T-helper 2 cell treated with Interferon-gamma antibody and Interleukin-4, amounts not matched to agents 5 μg/mL and 100 μg/mL, for 36 hours (primary cell): Measurements from ENCODE around the gene COL5A1.

Source experiments
- DNase-seq: peaks from one replicate; pipeline ENCODE4 v3.0.0; 2021; ENCODE audit warnings: low spot score
- H3K27ac Mint-ChIP-seq: one replicate; pipeline ENCODE4 v1.8.0; 2021; ENCODE audit warnings: mild to moderate bottlenecking, mixed read lengths
- H3K27me3 Mint-ChIP-seq: one replicate; pipeline ENCODE4 v1.8.0; 2021; ENCODE audit warnings: low read depth, mixed read lengths
- H3K36me3 Mint-ChIP-seq: one replicate; pipeline ENCODE4 v1.8.0; 2021; ENCODE audit warnings: low read depth, mixed read lengths
- H3K4me1 Mint-ChIP-seq: one replicate; pipeline ENCODE4 v1.8.0; 2021; ENCODE audit warnings: low read depth, mixed read lengths
- H3K4me3 Mint-ChIP-seq: one replicate; pipeline ENCODE4 v1.8.0; 2022; ENCODE audit warnings: mild to moderate bottlenecking, moderate library complexity, mixed read lengths
- H3K9me3 Mint-ChIP-seq: one replicate; pipeline ENCODE4 v1.8.0; 2021; ENCODE audit warnings: mixed read lengths

The COL5A1 gene

GRCh38 chr9:134719331-134719730 is 77.7 kb downstream of the COL5A1 start:
- H3K36me3 Mint-ChIP-seq = no peaks in the 10 kb centered on the region
- DNase-seq = no peak
- H3K4me1 Mint-ChIP-seq = peaks cover 3% of the 10 kb centered on the region
- H3K4me3 Mint-ChIP-seq = no peak overlapping the region
- peaks cover 1% of the 10 kb centered on the region for H3K9me3 Mint-ChIP-seq
- H3K27me3 Mint-ChIP-seq = peaks cover 3% of the 10 kb centered on the region
- H3K27ac Mint-ChIP-seq = no peak overlapping the region

- H3K4me3 Mint-ChIP-seq = no peak overlapping the region
Measured at GRCh38 chr9:134720136-134720753, 78.6 kb downstream of the COL5A1 start.

GRCh38 chr9:134720796-134721195 is 79.2 kb downstream of the COL5A1 start:
- Mint-ChIP-seq H3K36me3 (no peaks in the 10 kb centered on the region), H3K4me3 (no peak overlapping the region), H3K9me3 (no peaks in the 10 kb centered on the region), H3K27ac (no peak overlapping the region), H3K4me1 (peaks cover 9% of the 10 kb centered on the region), H3K27me3 (peaks cover 3% of the 10 kb centered on the region)
- no peak for DNase-seq

More at GRCh38 chr9:134720136-134720753, 78.6 kb downstream of the COL5A1 start:
- Mint-ChIP-seq H3K27me3 (peaks cover 3% of the 10 kb centered on the region), H3K9me3 (no peaks in the 10 kb centered on the region), H3K36me3 (no peaks in the 10 kb centered on the region), H3K4me1 (peaks cover 4% of the 10 kb centered on the region), H3K27ac (no peak overlapping the region)
- no peak for DNase-seq

GRCh38 chr9:134721344-134721743 is 79.7 kb downstream of the COL5A1 start:
- Mint-ChIP-seq H3K27me3 (peaks cover 3% of the 10 kb centered on the region), H3K27ac (no peak overlapping the region), H3K4me3 (no peak overlapping the region), H3K9me3 (no peaks in the 10 kb centered on the region), H3K36me3 (no peaks in the 10 kb centered on the region), H3K4me1 (peaks cover 12% of the 10 kb centered on the region)
- no peak for DNase-seq

GRCh38 chr9:134722120-134722701 is 80.6 kb downstream of the COL5A1 start:
- H3K27me3 Mint-ChIP-seq = peaks cover 3% of the 10 kb centered on the region
- no peaks in the 10 kb centered on the region for H3K9me3 Mint-ChIP-seq
- no peak overlapping the region for H3K27ac Mint-ChIP-seq
- H3K4me3 Mint-ChIP-seq = no peak overlapping the region
- H3K4me1 Mint-ChIP-seq = peaks cover 12% of the 10 kb centered on the region
- no peak for DNase-seq
- no peaks in the 10 kb centered on the region for H3K36me3 Mint-ChIP-seq

- peaks cover 3% of the 10 kb centered on the region for H3K27me3 Mint-ChIP-seq
- H3K9me3 Mint-ChIP-seq = no peaks in the 10 kb centered on the region
- no peak overlapping the region for H3K27ac Mint-ChIP-seq
- H3K36me3 Mint-ChIP-seq = no peaks in the 10 kb centered on the region
- peaks cover 12% of the 10 kb centered on the region for H3K4me1 Mint-ChIP-seq
- DNase-seq = no peak
- H3K4me3 Mint-ChIP-seq = no peak overlapping the region
Measured at GRCh38 chr9:134723037-134723436, 81.4 kb downstream of the COL5A1 start.

GRCh38 chr9:134723491-134724190 is 82.0 kb downstream of the COL5A1 start:
- Mint-ChIP-seq H3K27ac (no peak overlapping the region), H3K27me3 (peaks cover 3% of the 10 kb centered on the region), H3K9me3 (no peaks in the 10 kb centered on the region), H3K36me3 (no peaks in the 10 kb centered on the region), H3K4me1 (peaks cover 12% of the 10 kb centered on the region), H3K4me3 (no peak overlapping the region)
- DNase-seq = no peak

- Mint-ChIP-seq H3K36me3 (no peaks in the 10 kb centered on the region), H3K27me3 (peaks cover 3% of the 10 kb centered on the region), H3K4me3 (no peak overlapping the region), H3K4me1 (peaks cover 12% of the 10 kb centered on the region), H3K9me3 (no peaks in the 10 kb centered on the region), H3K27ac (no peak overlapping the region)
- no peak for DNase-seq
Measured at GRCh38 chr9:134724202-134724911, 82.8 kb downstream of the COL5A1 start.

GRCh38 chr9:134724912-134725604 is 83.5 kb downstream of the COL5A1 start:
- Mint-ChIP-seq H3K4me3 (peak overlapping the region; percentile 34), H3K27me3 (peaks cover 3% of the 10 kb centered on the region), H3K27ac (no peak overlapping the region), H3K4me1 (peaks cover 12% of the 10 kb centered on the region), H3K9me3 (no peaks in the 10 kb centered on the region), H3K36me3 (no peaks in the 10 kb centered on the region)
- no peak for DNase-seq

- peak; percentile 19 for DNase-seq
- Mint-ChIP-seq H3K4me1 (peaks cover 12% of the 10 kb centered on the region), H3K27me3 (peaks cover 3% of the 10 kb centered on the region), H3K27ac (no peak overlapping the region), H3K36me3 (no peaks in the 10 kb centered on the region), H3K4me3 (peak overlapping the region; percentile 34), H3K9me3 (no peaks in the 10 kb centered on the region)
Measured at GRCh38 chr9:134725605-134725940, 84.0 kb downstream of the COL5A1 start.

- Mint-ChIP-seq H3K4me3 (peak overlapping the region; percentile 34), H3K27ac (no peak overlapping the region), H3K36me3 (no peaks in the 10 kb centered on the region), H3K9me3 (no peaks in the 10 kb centered on the region), H3K27me3 (peaks cover 3% of the 10 kb centered on the region), H3K4me1 (peaks cover 12% of the 10 kb centered on the region)
- DNase-seq = no peak
Measured at GRCh38 chr9:134726026-134726721, 84.6 kb downstream of the COL5A1 start.

GRCh38 chr9:134726722-134727034 is 85.1 kb downstream of the COL5A1 start:
- no peaks in the 10 kb centered on the region for H3K36me3 Mint-ChIP-seq
- H3K27ac Mint-ChIP-seq = no peak overlapping the region
- no peak overlapping the region for H3K4me3 Mint-ChIP-seq
- H3K27me3 Mint-ChIP-seq = peaks cover 3% of the 10 kb centered on the region
- no peak for DNase-seq
- peaks cover 12% of the 10 kb centered on the region for H3K4me1 Mint-ChIP-seq
- H3K9me3 Mint-ChIP-seq = no peaks in the 10 kb centered on the region

GRCh38 chr9:134728021-134728795 is 86.6 kb downstream of the COL5A1 start:
- Mint-ChIP-seq H3K4me1 (peaks cover 10% of the 10 kb centered on the region), H3K27ac (no peak overlapping the region), H3K4me3 (no peak overlapping the region), H3K27me3 (no peaks in the 10 kb centered on the region), H3K36me3 (no peaks in the 10 kb centered on the region), H3K9me3 (no peaks in the 10 kb centered on the region)
- no peak for DNase-seq
